Left lung (tissue), 10 donors: ENCODE data around the gene ZNF222. TPM values are rescaled to one million over a fixed set of nuclear protein-coding genes. Genes with fewer than 3 reads are reported as not detected.

Experiments
- ATAC-seq: fragments of 200-7000 bp; cut with Tn5 transposase; one replicate; pipeline ENCODE4 v1.9.1; 2020; ENCODE audit warnings: moderate library complexity
- DNase-seq, 4 donors: peaks; one replicate each; pipeline ENCODE4 v3.0.0-alpha.2; 2013 to 2020
- H3K27ac ChIP-seq, 2 donors: fragments of 200-600 bp; sonication (generic) in 1 of 2; one replicate each; pipeline versions ENCODE4 v1.5.0 to v1.8.0; 2020 to 2021
- H3K27me3 ChIP-seq, 2 donors: fragments of 200-600 bp; sonication (generic) in 1 of 2; one replicate each; pipeline versions ENCODE4 v1.5.0 to v1.8.0; 2020 to 2021
- H3K36me3 ChIP-seq, 2 donors: fragments of 200-600 bp; sonication (generic) in 1 of 2; one replicate each; pipeline versions ENCODE4 v1.5.0 to v1.8.0; 2020 to 2021
- H3K4me1 ChIP-seq, 2 donors: fragments of 200-600 bp; one replicate each; pipeline ENCODE4 v1.8.0; 2021
- H3K4me3 ChIP-seq, 2 donors: fragments of 200-600 bp; sonication (generic) in 1 of 2; one replicate each; pipeline versions ENCODE4 v1.5.0 to v1.8.0; 2020 to 2021; ENCODE audit warnings: mild to moderate bottlenecking in 1 of 2
- H3K9me3 ChIP-seq, 2 donors: fragments of 200-600 bp; sonication (generic) in 1 of 2; one replicate each; pipeline versions ENCODE4 v1.5.0 to v1.8.0; 2020 to 2021
- CTCF ChIP-seq, 2 donors: fragments of 200-600 bp; sonication (generic) in 1 of 2; IDR thresholded peaks; one replicate each; pipeline versions ENCODE4 v1.5.0 to v1.8.0; 2021; ENCODE audit warnings: antibody characterized with exemption in 2 of 2
- intact Hi-C, 2 donors: fragments of 100-400 bp; cut with DNase I; formaldehyde crosslinking; loops; one replicate each; pipeline versions ENCODE4 v1.11.2 to v1.14.2; 2022
- polyA plus RNA-seq, 6 donors: library from polyadenylated mRNA; unstranded; fragments of 120-200 nt; gene quantifications; one replicate each; pipeline ENCODE4 v1.2.1, GENCODE V29; 2013; ENCODE audit not compliant: insufficient read length in 6 of 6
- total RNA-seq, 2 donors: library from RNA; stranded (reverse); fragmentation: NEBNext Ultra II Directional; extraction: Animal tissue kit (Norgen Biotek cat#: 25700); gene quantifications; one replicate each; pipeline ENCODE4 v1.2.1, GENCODE V29; 2021
- donor health status: DM: no; HTN: yes; CAD: no.
- donor health status: DM: no; HTN: no; CAD: no.

The ZNF222 gene
- total and polyA plus RNA-seq, 8 donors: 3.2 to 13.4 (median 10.2) TPM

GRCh38 chr19:44076325-44076724, 51.1 kb downstream of the ZNF222 start:
- peaks cover 0 to 2% of the 10 kb centered on the region in 2 donors for H3K9me3 ChIP-seq
- peaks cover 5 to 15% of the 10 kb centered on the region in 2 donors for H3K4me1 ChIP-seq
- no peak overlapping the region for H3K27ac ChIP-seq
- DNase-seq: no peak
- H3K27me3 ChIP-seq: no peaks in the 10 kb centered on the region
- intact Hi-C loops: no loop called here
- H3K36me3 ChIP-seq: peaks cover 0 to 28% of the 10 kb centered on the region in 2 donors
- ATAC-seq: no peak
- TF ChIP-seq CTCF (IDR thresholded peaks at IDR 0.05): no peak
- H3K4me3 ChIP-seq: no peak overlapping the region

Other genes starting within 250 kb of the ZNF222 start
- 10 to 100 TPM in 1 of 2 donors, 1 to 10 TPM in 1; 9.6 to 21.5 TPM for gene KCNN4, start 244.4 kb upstream of the ZNF222 start, total RNA-seq
- gene KCNN4, start 244.4 kb upstream of the ZNF222 start, polyA plus RNA-seq: 1 to 10 TPM in 5 of 6 donors, under 1 TPM in 1; 0.67 to 4.3 (median 2.0) TPM
- gene LYPD5, start 222.9 kb upstream of the ZNF222 start, total RNA-seq: 1 to 10 TPM; 2.2 to 6.3 TPM
- gene LYPD5, start 222.9 kb upstream of the ZNF222 start, polyA plus RNA-seq: under 1 TPM; 0.20 to 0.80 (median 0.46) TPM
- gene ZNF283, start 198.1 kb upstream of the ZNF222 start, total RNA-seq: 10 to 100 TPM in 1 of 2 donors, 1 to 10 TPM in 1; 8.1 to 10.4 TPM
- 10 to 100 TPM; 19.2 to 26.8 (median 22.6) TPM for gene ZNF283, start 198.1 kb upstream of the ZNF222 start, polyA plus RNA-seq
- gene ZNF404, start 141.4 kb upstream of the ZNF222 start, total RNA-seq: 1 to 10 TPM; 2.1 to 6.1 TPM
- 10 to 100 TPM; 16.0 to 22.6 (median 21.1) TPM for gene ZNF404, start 141.4 kb upstream of the ZNF222 start, polyA plus RNA-seq
- gene ZNF45, start 90.1 kb upstream of the ZNF222 start, total RNA-seq: 10 to 100 TPM; 12.9 to 13.4 TPM
- 10 to 100 TPM; 30.1 to 33.4 (median 32.1) TPM for gene ZNF45, start 90.1 kb upstream of the ZNF222 start, polyA plus RNA-seq
- gene ZNF221, start 74.2 kb upstream of the ZNF222 start, total RNA-seq: 1 to 10 TPM; 4.3 to 6.5 TPM
- gene ZNF221, start 74.2 kb upstream of the ZNF222 start, polyA plus RNA-seq: 10 to 100 TPM in 1 of 6 donors, 1 to 10 TPM in 5; 6.4 to 11.9 (median 9.4) TPM
- 1 to 10 TPM; 7.2 to 8.1 TPM for gene ZNF155, start 41.2 kb upstream of the ZNF222 start, total RNA-seq
- 10 to 100 TPM; 16.3 to 20.6 (median 17.8) TPM for gene ZNF155, start 41.2 kb upstream of the ZNF222 start, polyA plus RNA-seq
- 1 to 10 TPM; 4.0 to 8.1 TPM for gene ZNF230, start 22.4 kb upstream of the ZNF222 start, total RNA-seq
- gene ZNF230, start 22.4 kb upstream of the ZNF222 start, polyA plus RNA-seq: 10 to 100 TPM in 1 of 6 donors, 1 to 10 TPM in 5; 7.9 to 10.7 (median 9.4) TPM
- gene ZNF223, start 26.7 kb downstream of the ZNF222 start, total RNA-seq: 1 to 10 TPM; 5.0 to 5.1 TPM
- gene ZNF223, start 26.7 kb downstream of the ZNF222 start, polyA plus RNA-seq: 10 to 100 TPM; 11.9 to 16.1 (median 14.1) TPM
- 1 to 10 TPM; 2.4 to 3.3 TPM for gene ZNF284, start 46.8 kb downstream of the ZNF222 start, total RNA-seq
- 1 to 10 TPM; 6.1 to 9.9 (median 7.4) TPM for gene ZNF284, start 46.8 kb downstream of the ZNF222 start, polyA plus RNA-seq
- 10 to 100 TPM; 21.6 to 21.7 TPM for gene ZNF224, start 69.0 kb downstream of the ZNF222 start, total RNA-seq
- gene ZNF224, start 69.0 kb downstream of the ZNF222 start, polyA plus RNA-seq: 10 to 100 TPM; 43.2 to 52.7 (median 50.9) TPM
- 1 to 10 TPM; 4.5 to 5.4 TPM for gene ZNF225, start 88.0 kb downstream of the ZNF222 start, total RNA-seq
- 10 to 100 TPM; 11.4 to 14.5 (median 11.6) TPM for gene ZNF225, start 88.0 kb downstream of the ZNF222 start, polyA plus RNA-seq
- 10 to 100 TPM; 11.2 to 13.0 TPM for gene ZNF234, start 116.2 kb downstream of the ZNF222 start, total RNA-seq
- 10 to 100 TPM; 16.1 to 22.2 (median 20.9) TPM for gene ZNF234, start 116.2 kb downstream of the ZNF222 start, polyA plus RNA-seq
- gene ZNF226, start 139.7 kb downstream of the ZNF222 start, total RNA-seq: 10 to 100 TPM; 14.5 to 20.6 TPM
- gene ZNF226, start 139.7 kb downstream of the ZNF222 start, polyA plus RNA-seq: 10 to 100 TPM; 25.3 to 37.7 (median 27.8) TPM
- gene ZNF227, start 187.2 kb downstream of the ZNF222 start, total RNA-seq: 10 to 100 TPM; 13.3 to 13.8 TPM
- 10 to 100 TPM; 24.8 to 34.9 (median 28.6) TPM for gene ZNF227, start 187.2 kb downstream of the ZNF222 start, polyA plus RNA-seq
- gene ZNF233, start 234.5 kb downstream of the ZNF222 start, total RNA-seq: 1 to 10 TPM in 1 of 2 donors, under 1 TPM in 1; 0.29 to 1.4 TPM
- gene ZNF233, start 234.5 kb downstream of the ZNF222 start, polyA plus RNA-seq: 1 to 10 TPM; 6.0 to 8.3 (median 7.1) TPM